Stromal cell of bone marrow (primary cell): Measurements from ENCODE around the gene CDKL2.
"Not testable (repeated sequence)": the region's sequence is repeated elsewhere in the genome, so short reads cannot be mapped to it uniquely, and the experiment has no call there.

Experiments
- DNase-seq: peaks from one replicate; pipeline ENCODE4 v3.0.0-alpha.2; 2012; ENCODE audit warnings: low read depth

The CDKL2 gene

DNA sequence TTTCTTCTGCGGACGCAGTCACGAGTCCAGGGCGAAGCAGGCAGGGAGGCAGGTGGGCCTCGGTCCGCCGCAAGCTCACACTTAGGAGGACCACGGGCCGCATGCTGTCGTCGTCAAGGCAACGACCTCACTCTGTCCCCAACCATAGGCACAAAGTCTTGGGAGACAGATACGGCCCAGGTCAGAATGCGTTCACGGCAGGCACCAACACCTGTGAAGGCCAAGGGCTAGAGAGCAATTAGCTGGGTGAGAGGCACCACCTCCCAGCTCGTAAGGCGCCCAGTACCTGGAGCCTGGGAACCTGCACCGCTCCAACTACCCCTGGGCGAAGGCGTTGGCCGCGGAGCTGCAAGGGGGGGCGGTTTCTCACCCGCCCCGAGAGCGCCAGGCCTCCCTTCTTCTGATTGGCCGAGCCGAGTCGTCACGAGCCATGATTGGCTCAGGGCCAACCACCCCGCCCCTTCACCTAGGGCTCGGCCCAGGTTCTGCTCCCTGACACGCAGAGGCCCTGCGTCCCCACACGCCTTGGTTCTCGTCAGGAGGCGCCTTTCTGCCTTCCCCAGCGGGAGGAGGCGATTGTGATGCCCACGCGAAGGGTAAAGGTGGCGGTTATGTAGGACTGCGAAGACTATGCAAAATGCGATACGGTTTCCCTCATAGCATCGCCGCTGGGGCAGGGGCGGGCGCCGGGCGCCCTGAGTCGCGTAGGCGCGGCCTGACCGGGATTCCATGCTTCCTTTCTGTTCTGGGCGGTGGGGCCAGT lies at the start of gene CDKL2:
Gene CDKL2 (minus strand): TSS at position 355 of the 763 bp plus-strand sequence. CDS start 4,540 bp downstream, outside the sequence.
- peak; percentile 15 for DNase-seq

DNA sequence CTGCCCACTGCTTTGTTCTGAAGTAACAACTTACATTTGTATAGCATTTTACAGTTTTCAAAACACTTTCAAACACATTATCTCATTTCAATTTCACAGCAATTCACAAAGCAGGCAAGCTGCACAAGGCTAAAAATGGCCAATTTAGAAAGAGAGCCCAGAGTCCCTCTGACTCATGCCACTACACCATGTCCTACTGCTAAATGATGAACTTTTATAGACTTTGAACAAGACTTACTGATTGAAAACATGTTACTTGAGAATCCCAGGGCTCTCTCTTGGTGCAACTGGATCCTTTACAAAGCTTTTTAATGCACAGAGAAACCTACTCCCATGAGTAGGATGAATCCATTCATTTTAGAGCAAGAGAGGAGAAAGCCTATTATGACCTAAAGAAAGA lies 48.6 kb upstream of the CDKL2 start:
- DNase-seq: no peak

DNA sequence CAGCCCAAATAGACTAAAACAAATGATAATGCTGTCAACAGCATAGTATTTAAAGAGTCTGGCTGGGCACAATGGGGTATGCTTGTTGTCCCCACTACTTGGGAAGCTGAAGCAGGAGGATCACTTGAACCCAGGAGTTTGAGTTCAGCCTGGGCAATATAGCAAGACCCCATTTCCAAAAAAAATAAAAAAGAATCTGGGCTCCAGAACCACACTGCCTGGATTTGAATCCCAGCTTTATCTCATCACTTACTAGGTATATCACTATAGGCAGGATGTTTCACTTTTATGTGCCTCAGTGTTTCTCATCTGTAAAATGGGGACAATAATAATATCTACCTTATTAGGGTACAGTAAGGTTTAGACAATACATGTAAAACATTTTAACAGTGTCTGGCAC lies 48.1 kb upstream of the CDKL2 start:
- DNase-seq: no peak

DNA sequence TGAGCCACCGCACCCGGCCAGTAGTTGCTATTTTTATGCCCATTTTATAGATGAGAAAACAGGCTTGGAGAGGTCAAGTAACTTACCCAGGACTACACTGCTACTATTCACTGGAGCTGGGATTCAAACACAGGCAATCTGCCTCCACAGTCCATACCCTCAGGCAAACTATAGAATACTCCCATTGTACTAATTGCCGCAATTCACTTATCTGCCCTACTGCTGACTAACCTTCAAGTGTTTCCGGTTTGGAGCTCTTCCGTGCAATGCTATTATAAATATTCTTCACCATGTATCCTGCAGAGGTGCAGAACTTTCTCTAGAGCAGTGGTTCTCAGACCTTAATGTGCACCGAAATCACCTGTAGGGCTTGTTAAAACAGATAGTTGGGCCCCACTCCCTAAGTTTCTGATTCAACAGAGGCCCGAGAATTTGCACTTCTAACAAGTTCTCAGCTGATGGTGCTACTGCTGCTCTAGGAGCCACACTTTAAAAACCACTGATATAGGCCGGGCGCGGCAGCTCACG lies 44.7 kb upstream of the CDKL2 start:
- DNase-seq: no peak

DNA sequence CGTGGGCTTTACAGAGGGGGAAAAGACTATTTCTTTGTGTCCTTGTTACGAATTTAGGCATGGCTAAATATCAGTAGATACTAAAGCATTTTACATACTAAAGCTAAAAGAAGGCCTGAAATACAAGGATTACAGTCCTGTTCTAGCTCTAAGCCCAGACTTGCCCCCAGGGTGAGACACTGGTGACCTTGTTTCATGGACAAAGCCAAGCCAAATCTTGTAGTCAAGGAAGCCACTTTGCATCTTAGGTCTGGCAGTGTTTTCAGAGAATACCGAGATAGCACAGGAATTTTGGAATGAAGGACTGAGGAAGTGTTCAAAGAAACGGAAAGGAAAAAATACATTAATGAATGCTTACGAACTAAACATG lies 43.6 kb upstream of the CDKL2 start:
- DNase-seq: no peak

DNA sequence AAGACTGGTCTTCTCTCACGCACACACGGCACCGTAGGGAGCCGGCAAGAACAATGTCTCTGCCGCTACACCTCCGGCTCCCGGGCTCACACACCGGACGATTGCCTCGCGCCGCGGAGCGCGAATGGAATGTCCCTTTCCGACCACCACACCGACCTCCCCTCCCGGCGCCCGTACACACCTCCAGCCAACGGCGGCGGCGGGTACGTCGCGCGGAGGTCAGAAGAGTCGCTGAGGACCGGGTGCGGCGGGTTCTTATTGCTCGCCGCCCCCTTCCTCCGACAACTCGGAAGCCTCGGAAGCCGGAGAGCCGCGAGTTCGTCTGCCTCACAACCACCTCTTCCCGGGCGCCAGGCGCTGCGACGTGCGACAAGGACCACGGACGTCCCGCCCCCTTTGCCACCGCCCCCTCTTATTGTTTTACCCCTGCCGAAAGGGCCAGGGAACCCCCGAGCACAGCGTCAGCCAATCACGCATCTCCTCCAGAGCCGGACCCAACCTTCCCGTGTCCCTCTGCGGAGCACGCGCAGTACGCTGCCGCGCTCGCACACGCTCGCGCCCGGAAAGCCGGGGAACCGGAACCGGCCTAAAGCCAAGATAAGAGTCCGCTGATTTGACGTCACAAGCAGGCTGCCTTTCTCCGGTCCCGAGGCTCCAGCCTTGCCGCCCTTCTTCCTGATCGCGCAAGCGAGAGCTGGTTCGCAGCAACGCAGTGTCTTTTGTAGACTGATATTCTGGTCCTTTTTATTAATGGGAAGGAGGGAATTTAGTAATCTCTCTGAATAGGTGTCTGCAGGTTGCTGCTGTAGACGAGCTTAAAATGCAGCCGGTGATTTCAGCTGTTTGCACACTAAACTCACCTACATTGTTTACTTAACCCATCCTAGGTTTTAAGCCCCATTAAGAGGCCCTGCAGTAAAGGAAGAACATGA lies 43.0 kb upstream of the CDKL2 start, which contains the start of gene G3BP2:
Gene G3BP2 (minus strand): TSS at position 385 of the 932 bp plus-strand sequence. CDS start 11,386 bp downstream, outside the sequence.
- DNase-seq: peak; percentile 96

DNA sequence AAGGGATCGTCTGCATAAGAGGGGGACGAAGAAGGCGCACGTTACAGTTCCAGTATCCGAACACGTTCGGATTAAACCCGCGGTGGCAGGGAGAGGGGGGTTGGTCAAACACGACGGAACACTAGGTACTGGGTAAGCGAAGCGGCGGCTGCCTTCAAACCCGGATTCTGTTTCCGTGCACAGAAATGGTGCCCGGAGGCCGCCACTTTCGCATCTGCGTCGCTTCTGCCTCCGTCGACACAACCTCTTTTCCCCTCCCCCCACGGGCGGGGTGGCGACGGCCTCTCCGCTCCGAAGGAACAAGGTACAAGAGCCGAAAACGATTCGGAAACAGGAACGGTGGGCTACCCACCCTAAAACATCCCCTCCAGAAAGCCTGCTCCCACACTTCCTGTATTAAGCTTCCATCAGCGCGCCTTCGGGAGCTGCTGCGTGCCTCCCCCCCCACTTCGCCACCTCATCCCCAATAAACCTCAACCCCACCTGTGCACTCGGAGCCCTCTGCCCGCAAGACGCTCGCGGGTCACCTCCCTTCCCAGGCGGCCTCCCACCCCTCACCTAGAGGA lies 42.2 kb upstream of the CDKL2 start:
- DNase-seq: peak; percentile 15

DNA sequence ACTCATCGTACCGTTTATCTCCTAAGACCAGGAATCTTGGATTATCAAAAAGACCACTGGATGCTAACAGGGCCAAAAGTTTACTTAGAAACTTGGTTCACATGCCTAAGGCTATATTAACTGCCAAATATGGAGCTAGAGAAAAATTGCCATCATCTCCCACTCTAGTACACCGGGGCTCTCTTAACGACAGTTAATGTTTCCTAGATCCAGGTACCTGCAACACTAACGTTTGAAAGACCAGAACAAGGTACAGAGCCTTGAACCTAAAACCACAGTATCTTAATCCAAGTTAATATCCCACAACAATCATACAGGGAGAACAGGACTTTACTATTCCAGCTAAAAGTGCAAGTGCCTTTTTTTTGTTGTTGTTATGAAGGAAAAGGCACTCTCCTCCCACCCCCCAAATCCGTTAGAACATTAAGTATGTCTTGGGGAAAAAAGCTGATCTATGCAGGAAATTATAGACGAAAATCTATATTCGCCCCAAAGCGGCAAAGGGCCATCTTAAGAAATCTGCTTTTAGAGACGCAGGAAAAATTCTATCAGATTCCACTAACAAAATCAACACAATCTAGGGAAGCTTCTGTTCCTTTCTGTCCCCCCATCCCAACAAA lies 41.6 kb upstream of the CDKL2 start:
- DNase-seq: no peak

DNA sequence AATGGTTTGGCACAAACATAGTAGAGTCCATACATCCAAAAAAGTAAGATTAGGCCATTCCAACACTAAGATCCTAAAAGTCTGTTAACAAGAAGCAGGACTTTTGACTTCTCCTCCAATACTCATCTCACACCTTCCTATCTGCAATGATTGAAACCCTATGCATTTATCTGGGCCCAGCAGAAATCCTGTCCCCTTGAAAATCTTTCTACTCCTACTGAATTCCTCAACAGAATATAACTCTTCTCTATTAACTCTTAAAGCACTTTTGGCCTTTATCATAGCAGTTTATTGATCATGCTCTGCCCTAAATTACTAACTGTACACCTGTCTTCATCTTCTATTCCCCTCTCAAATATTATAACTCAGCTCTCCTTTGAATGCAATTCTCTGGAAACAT lies 38.3 kb upstream of the CDKL2 start:
- no peak for DNase-seq

DNA sequence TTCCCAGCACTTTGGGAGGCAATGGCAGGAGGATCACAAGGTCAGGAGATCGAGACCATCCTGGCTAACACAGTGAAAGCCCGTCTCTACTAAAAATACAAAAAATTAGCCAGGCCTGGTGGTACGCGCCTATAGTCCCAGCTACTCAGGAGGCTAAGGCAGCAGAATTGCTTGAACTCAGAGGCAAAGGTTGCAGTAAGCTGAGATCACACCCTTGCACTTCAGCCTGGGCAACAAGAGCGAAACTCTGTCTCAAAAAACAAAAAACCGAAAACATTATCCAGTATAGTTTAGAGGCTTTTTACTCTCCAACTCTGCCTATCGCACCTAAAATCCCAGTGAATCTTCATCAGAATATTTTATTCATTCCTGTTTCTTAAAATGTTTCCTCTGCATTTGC lies 37.3 kb upstream of the CDKL2 start:
- DNase-seq: not testable (repeated sequence)

DNA sequence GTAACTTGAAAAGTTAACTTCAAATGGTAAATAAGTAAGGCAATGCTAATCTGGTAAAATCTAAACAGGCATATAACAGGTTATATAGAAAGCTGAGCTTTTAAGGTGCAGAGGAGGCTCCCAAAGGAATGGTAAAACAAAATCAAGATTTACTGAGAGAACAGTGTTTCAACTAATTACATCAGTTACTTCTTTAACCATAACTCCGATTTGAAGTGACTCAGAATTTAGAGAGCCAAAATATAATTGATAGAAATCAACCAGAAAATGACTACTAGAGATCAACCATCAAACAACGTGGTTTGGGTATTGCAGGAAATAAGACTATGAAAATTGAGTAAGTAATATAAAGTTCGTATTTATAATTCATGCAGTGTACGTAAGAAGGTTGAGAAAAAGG lies 36.0 kb upstream of the CDKL2 start:
- no peak for DNase-seq

DNA sequence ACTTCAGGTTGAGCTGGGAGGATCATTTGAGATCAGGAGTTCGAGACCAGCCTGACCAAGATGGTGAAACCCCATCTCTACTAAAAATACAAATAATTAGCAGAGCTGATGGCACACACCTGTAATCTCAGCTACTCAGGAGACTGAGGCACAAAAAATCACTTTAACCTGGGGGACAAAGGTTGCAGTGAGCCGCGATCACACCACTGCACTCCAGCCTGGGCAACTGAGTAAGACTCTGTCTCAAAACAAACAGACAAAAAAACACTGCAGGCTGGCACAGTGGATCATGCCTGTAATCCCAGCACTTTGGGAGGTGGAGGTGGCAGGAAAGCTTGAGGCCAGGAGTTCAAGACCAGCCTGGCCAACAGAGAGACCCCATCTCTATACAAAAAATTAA lies 34.3 kb upstream of the CDKL2 start:
- DNase-seq: not testable (repeated sequence)

DNA sequence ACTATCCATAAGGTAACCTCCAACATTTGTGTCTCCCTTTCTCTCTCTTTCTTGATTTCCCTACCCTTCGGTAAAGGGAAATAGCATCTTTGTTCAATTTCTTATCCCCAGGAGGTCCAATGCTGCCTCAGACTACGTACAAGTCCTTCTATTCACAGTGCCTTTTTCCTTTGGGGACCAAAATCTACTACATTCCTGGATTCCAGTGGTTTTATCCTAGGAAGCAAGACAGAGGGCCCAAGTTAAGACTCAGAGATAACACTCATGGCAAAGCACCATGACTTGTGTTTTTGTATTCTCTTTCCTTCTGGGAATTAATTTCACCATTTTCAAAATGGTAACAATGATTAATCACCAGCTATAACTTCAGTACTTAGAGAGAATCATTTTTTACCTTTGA lies 32.3 kb upstream of the CDKL2 start:
- no peak for DNase-seq

DNA sequence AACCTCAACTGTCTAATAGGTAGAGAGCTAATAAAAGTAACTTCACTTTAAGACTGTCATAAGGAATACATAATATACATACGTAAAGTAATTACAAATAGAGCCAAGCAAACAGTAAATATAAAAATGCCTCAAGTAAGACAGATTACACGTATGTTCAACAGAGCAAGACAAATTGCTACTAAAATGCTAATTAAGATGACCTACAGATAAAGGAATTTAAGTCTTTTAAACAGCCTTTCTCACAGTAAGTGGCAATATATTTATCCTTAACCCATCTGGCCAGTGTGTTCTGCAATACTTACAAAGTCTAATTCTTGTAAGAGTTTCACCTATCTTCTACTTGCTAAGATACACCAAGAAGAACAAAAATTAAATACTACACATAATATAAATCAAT lies 30.2 kb upstream of the CDKL2 start:
- DNase-seq: no peak

DNA sequence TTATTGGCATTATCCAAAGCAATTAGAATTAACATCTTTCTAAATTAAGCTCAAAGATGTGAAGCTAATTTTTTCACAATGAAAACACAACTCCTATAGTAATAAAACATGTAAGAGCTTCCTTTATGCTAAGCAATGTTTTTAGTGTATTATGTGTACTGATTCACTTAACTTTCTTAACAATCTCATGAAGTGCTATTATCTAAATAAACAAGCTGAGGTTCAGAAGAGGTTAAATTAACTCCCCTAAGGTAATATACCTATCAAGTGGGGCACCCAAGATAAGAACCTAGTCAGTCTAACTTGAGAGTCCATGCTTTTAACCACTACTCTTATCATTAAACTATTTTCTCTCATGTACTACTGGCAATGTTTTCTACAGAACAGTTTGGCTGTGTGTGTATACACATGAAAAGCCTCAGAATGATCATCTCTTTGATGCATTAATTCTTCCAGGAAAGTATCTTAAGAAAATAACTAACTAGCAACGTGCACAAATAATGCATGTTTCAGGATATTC lies 29.2 kb upstream of the CDKL2 start:
- no peak for DNase-seq

DNA sequence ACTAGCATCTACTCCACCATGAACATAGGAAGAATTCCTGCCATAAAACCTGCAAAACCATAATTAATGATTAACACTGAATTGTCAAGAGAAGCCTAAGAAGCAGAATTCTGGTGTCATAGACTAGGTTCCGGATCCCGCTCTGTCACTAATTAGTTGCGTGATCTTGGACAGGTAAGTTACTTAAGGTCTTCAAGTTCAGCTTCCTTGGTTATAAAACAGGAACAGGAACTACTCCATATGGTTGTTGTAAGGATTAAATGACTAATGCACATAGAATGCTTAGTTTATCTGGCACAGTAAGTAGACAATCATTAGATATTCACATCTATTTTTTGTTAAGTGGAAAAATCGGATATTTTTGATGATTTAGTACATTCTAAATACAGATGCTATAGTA lies 28.5 kb upstream of the CDKL2 start:
- no peak for DNase-seq

DNA sequence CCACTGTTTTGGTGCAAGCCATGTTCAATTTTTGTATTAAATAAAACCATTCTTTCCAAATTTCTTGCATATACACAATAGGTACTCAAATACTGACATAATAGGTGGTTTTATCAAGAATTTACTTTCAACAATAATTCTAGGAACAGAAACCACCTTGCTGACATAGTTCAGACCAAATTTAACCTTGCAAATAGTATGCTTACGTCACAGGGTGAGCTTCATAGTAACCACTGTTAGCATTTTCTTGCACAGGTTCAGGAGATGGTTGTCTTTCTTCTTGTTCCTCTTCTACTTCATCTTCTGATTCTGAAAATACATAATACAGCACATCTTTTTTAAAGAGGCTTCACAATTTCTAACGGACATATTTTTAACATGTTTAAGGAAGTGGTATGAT lies 25.2 kb upstream of the CDKL2 start:
- DNase-seq: no peak

DNA sequence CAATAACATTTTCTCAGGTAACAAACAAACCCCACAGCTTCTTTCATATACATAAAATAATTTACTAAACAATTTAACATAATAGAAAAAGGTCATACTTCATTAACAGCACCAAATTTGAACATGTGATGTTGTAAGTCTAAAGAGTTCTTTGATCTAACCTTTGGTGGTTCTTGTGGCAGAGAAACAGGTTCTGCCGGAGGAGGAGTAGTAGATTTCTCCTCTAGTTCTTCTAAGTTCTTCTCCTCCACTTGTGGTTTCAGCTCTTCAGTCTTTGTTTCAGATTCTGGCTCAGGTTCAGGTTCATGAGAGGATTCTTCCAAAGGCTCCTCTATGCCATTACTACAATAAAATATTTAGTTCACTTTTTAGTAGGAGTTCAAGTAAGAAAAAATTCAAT lies 24.6 kb upstream of the CDKL2 start:
- DNase-seq: no peak

DNA sequence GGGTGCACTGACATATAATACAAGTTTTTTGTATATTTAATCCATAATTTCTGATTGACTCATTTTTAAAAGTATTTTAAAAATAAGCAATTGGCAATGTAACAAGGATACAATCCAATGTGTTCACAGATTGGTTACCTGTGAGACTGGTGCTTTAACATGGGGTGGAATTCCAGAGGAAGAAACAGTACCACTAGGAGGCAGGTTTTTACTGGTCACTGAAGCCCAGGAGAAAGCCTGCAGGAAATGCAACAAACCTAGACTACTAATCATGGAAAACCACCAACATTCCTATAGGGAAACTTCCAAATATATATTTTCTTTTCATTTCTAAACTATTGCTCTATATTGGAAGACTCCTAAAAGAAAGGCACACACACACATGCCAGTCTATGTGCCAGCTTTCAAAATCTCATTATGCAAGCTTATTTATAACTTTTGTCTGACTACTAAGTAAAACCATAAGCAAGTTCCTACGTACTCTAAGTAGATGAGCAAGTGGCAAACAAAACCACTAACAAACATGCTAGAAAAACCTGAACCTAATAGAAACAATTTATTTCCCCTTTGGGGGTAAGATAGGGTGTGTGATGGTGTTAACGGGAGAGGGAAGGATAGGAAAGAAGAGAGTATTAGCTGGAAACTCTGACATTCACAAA lies 23.6 kb upstream of the CDKL2 start:
- DNase-seq: no peak

DNA sequence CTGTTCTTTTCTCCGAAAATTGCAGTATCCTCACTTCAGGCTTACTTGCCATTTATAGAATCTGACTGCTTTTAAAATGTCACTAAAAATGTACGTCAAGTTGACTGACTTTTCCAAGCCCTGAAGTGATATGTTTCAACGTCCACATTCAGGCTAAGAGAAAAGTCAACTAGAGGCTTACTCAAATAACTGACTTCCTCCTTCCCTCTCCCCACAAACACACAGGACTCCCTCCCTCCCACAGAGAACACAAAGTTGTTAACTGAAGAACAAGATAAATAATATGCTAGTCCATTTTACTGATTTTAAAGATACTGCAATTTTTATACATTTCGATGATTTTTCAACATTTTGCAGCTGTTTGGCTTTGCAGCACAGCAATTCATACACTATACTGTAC lies 13.8 kb upstream of the CDKL2 start:
- no peak for DNase-seq

DNA sequence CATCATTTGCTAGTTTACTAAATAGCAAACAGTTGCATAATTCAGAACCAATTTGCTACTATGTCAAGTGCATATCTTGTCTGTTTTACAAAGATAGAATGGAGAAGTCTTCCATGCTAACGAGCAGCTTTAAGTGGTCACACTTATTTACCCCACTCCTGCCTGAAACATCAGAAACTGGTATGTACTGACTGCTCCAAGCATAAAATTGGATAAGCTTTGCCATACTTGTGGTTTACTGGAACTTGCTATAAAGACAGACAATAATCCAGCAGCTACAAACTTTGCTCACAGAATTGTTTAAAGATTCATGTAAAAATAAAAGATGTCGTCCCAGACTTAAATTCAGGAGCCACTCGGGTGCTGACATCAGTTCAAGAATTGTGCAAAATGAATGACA lies 13.3 kb upstream of the CDKL2 start:
- no peak for DNase-seq
